Measurements from ENCODE around the gene MAP3K7CL.

Gene MAP3K7CL

GRCh38 chr21:29219165-29219770 is 88.8 kb downstream of the MAP3K7CL start:
- no peak for DNase-seq (ENCODE audit: extremely low spot score)
- no peak for TF ChIP-seq CTCF (IDR thresholded peaks at IDR 0.05; ENCODE audit: control extremely low read depth, extremely low read depth, low read depth, missing control alignments)
- POLR2A ChIA-PET, result no interaction called here
- CTCF ChIA-PET, result interaction anchor here (2.0 kb wide), 1 partner anchor 14 kb away, joined by 7 read pairs; no protein-coding TSS in a partner anchor

- TF ChIP-seq CTCF (IDR thresholded peaks at IDR 0.05; ENCODE audit: control extremely low read depth, extremely low read depth, low read depth, missing control alignments), result no peak
- ChIA-PET POLR2A (no interaction called here), CTCF (no interaction called here)
- DNase-seq (ENCODE audit: extremely low spot score), result no peak
Measured at GRCh38 chr21:29221253-29221744, 90.9 kb downstream of the MAP3K7CL start.

DNA sequence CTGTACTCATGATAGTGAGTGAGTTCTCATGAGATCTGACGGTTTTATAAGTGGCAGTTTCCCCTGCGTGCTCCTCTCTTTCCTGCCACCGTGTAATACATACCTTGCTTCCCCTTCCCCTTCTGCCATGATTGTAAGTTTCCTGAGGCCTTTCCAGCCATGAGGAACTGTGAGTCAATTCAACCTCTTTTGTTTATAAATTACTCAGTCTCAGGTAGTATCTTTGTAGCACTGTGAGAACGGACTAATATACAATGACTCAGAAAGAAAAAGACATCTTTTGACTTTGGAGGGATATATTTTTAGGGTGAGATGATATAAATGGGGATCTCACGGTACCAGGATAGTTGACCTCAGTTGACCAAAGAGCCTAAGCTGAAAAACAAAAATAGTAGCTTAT is 93.6 kb downstream of the MAP3K7CL start:
- DNase-seq (ENCODE audit: extremely low spot score), result no peak
- no peak for TF ChIP-seq CTCF (IDR thresholded peaks at IDR 0.05; ENCODE audit: control extremely low read depth, extremely low read depth, low read depth, missing control alignments)
- CTCF ChIA-PET, result interaction anchor here (1.5 to 3.5 kb wide), 7 partner anchors 8 to 77 kb away, joined by 4 to 26 read pairs (median 7); no protein-coding TSS in a partner anchor
- POLR2A ChIA-PET, result interaction anchor here (0.7 to 1.5 kb wide), 2 partner anchors 10 to 76 kb away, joined by 3 to 6 read pairs; no protein-coding TSS in a partner anchor

Measured in GM10248 (cell line).